IPS-18c (cell line): ENCODE results near the gene OTOF.

Experiments used
- H3K4me3 ChIP-seq: 2 replicates; pipeline ENCODE4 v1.7.0; 2013; ENCODE audit warnings: low read depth, mild to moderate bottlenecking, low read length, moderate library complexity; ENCODE audit not compliant: insufficient read depth
- H3K9me3 ChIP-seq: one replicate; pipeline ENCODE4 v1.6.1; 2013; ENCODE audit warnings: mild to moderate bottlenecking, low read length, moderate library complexity; ENCODE audit not compliant: control insufficient read depth, insufficient read depth

OTOF gene

GRCh38 chr2:26485725-26486418 lies 7.9 kb upstream of the OTOF start:
- no peaks in the 10 kb centered on the region for H3K9me3 ChIP-seq
- no peak overlapping the region for H3K4me3 ChIP-seq

- H3K9me3 ChIP-seq, result no peaks in the 10 kb centered on the region
- H3K4me3 ChIP-seq, result no peak overlapping the region
Measured at GRCh38 chr2:26485099-26485498, 7.2 kb upstream of the OTOF start.

DNA sequence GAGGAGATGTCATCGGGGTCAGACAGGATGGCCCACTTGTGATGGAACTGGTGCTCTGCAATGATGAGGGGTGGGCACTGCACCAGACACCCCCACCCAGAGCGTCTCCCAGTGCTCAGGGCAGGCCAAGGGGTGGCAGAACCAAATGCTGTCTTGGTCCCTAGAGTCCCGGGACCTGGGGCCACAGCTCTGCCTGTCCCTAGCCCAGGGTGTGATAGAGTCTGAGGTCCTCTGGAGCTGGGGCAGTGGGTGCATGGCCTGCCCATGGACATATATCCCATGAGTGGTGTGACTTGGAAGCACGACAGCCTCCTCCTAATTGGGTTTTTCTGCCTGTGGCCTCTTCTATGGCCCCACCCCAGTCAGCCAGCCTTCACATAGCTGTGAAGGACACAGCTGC lies 6.7 kb upstream of the OTOF start:
- Histone ChIP-seq H3K9me3 (no peaks in the 10 kb centered on the region), H3K4me3 (no peak overlapping the region)

GRCh38 chr2:26483957-26484565 lies 6.1 kb upstream of the OTOF start:
- H3K4me3 ChIP-seq, result no peak overlapping the region
- no peaks in the 10 kb centered on the region for H3K9me3 ChIP-seq

DNA sequence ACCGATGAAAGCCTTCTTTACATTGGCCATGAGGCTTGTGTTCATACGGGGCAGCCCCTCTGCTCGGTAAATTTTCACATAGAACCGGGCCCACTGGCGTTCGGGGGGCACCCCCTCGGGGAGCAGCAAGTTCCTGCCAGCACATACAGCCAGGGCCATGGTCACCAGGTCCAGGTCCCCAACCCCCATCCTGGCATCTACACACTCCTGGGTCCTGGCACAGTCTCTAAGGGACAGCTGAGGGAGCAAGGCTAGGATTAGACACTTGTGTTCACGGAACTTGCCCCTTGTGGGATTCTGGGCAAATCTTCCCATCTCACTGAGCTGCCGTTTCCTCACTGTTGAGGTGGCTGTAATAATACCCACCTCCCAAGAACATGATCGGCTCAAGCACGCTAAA lies 5.6 kb upstream of the OTOF start:
- no peaks in the 10 kb centered on the region for H3K9me3 ChIP-seq
- no peak overlapping the region for H3K4me3 ChIP-seq

GRCh38 chr2:26483027-26483326 lies 5.1 kb upstream of the OTOF start:
- Histone ChIP-seq H3K9me3 (no peaks in the 10 kb centered on the region), H3K4me3 (no peak overlapping the region)

- no peak overlapping the region for H3K4me3 ChIP-seq
Measured at GRCh38 chr2:26482211-26483026, 4.5 kb upstream of the OTOF start.

DNA sequence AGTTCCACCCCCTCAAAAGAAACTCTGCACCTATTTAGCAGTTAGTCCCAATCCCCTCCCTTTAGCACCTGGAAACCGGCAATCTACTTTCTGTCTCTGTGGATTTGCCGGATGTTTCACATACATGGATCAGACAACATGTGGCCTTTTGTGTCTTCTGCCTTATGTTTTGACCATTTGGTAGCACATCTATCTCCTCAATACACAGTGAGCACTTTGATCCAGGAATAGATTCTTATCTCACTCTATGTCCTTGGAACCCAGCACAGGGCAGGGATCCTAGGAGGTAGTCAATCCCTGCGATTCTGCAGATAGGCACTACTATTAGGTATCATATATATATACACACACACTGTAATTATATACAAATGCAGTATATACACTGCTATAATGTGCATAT lies 3.8 kb upstream of the OTOF start:
- no peak overlapping the region for H3K4me3 ChIP-seq
- no peaks in the 10 kb centered on the region for H3K9me3 ChIP-seq

More at GRCh38 chr2:26482211-26483026, 4.5 kb upstream of the OTOF start:
- no peaks in the 10 kb centered on the region for H3K9me3 ChIP-seq

- Histone ChIP-seq H3K9me3 (no peaks in the 10 kb centered on the region), H3K4me3 (no peak overlapping the region)
Measured at GRCh38 chr2:26480566-26481423, 2.9 kb upstream of the OTOF start.

DNA sequence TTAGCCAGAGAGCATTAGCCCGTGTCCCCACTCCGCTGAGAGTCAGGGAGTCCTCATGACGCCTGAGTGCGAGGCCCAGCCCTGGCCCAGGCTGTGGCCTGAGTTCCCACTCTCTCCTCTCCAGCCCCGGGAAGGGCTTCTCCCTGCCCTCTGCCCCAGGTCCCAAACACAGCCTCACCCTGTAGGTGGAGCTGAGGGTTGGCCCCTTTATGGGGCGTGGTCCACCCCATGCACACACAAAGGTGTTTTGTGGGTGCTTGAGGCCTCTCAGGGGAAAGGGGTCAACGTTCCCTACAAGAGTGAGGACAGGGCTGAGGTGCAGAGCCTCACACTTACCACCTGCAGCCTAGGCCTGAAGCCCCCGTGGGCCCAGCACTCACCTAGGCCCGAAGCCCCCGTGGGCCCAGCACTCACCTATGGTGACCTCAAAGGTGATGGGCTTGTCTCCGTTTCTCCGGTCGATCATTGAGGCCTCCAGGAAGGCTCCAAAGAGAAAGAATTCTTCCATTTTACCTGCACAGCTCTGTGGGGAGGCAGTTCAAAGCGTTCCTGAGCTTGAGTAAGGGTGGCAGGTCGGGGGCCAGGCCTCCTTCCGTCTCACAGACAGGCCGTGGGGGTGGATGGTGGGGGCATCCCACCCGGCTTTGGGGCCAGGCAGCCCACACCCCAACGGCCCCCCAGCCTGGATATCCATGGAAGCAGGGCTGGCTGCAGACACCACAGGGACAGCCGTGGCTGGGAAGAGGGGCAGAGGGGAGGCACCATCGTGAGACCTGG lies 2.1 kb upstream of the OTOF start:
- no peak overlapping the region for H3K4me3 ChIP-seq
- no peaks in the 10 kb centered on the region for H3K9me3 ChIP-seq

GRCh38 chr2:26479131-26479788 lies 1.3 kb upstream of the OTOF start:
- Histone ChIP-seq H3K9me3 (no peaks in the 10 kb centered on the region), H3K4me3 (no peak overlapping the region)

DNA sequence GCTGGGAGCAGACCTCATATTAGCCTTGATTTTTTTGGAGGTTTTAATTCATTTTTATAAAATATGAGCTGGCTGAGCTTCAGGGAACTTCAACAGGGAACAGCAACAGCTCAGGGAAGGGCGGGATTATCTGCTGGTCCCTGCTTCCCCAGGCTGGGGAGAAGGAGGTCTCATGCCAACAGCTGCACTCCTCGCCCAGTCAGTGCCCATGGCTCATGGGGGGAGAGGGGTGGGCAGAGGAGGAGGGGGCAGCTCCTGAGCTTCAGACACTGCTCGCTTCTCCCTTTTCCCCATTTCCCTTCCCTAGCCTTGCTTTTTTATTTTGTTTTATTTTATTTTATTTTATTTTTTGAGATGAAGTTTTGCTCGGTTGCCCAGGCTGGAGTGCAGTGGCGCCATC lies 442 bp upstream of the OTOF start:
- Histone ChIP-seq H3K9me3 (no peaks in the 10 kb centered on the region), H3K4me3 (no peak overlapping the region)

- 0 out of 2 replicates have a peak overlapping the region, but pooled peaks have one; percentile 15 for H3K4me3 ChIP-seq
- H3K9me3 ChIP-seq, result no peaks in the 10 kb centered on the region
Measured at GRCh38 chr2:26477126-26477910, 606 bp downstream of the OTOF start.

DNA sequence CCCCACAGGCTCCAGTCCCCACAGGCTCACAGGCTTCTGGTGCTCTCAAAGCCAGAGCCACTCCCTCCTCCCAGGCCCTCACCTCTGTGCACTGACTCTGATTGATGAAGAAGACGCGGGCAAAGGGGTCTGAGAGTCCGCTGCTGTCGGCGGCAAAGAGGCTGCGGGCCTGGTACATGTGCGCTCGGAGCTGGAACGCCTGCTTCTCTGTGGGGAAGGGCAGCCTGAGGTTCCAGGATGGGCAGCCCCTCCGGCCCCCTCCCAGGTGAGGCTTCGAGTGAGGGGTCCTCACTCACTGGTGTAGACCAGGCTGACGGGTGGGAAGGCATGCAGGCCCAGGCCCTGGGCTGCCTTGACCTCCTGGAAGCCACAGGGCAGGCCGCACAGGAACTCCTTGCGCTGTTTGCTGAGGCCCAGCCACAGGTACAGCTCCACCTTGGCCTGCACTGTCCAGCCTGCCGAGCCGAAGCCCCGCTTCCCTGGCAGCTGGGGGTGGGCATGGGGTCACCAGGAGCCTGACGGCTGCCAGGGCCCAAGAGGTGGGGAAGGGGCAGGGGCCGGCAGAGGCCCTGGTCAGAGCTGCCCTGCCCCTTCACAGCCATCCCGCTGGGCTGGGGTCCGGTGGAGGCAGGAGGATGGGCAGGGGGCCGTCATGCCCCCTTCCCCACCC lies 2.0 kb downstream of the OTOF start:
- H3K9me3 ChIP-seq, result no peaks in the 10 kb centered on the region
- H3K4me3 ChIP-seq, result no peak overlapping the region

DNA sequence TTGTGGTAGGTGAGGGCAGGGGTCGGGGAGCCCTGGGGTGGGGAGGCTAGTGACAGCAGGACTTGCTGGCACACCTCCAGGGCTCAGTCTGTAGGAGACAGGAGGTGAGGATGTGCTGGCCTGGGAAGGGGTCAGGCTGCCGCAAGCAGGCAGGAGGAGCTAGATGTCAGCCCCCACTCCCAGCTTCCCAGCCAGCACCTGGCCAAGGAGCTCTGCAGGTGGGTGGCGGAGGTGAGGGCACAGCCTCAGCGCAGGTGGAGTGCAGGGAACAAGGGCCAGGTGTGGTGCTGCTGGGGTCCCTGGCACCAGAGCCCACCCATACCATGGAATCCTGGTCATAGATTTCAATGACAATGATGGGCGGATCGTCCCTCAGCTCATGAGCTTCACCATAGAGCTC lies 2.9 kb downstream of the OTOF start:
- Histone ChIP-seq H3K4me3 (no peak overlapping the region), H3K9me3 (no peaks in the 10 kb centered on the region)
